NCI-H1417 treated with DMSO at 0.1 percent for 48 hours (cell line): Measurements from ENCODE around the gene ESRRG.
A peak's percentile ranks its signal among the peaks of the same experiment; 100 is the strongest.
"Not testable (repeated sequence)": the region's sequence is repeated elsewhere in the genome, so short reads cannot be mapped to it uniquely, and the experiment has no call there.

Experiments used
- DNase-seq: peaks from one replicate; lab custom pipeline; 2025; lab: John Stamatoyannopoulos, UW

ESRRG gene

GRCh38 chr1:216704065-216704464 lies 19.2 kb downstream of the ESRRG start:
- not testable (repeated sequence) for DNase-seq

- DNase-seq: no peak
Observed at GRCh38 chr1:216702170-216702569, 21.1 kb downstream of the ESRRG start.

- DNase-seq: no peak
Observed at GRCh38 chr1:216700779-216701178, 22.4 kb downstream of the ESRRG start.

- no peak for DNase-seq
Observed at GRCh38 chr1:216691710-216692109, 31.5 kb downstream of the ESRRG start.

DNA sequence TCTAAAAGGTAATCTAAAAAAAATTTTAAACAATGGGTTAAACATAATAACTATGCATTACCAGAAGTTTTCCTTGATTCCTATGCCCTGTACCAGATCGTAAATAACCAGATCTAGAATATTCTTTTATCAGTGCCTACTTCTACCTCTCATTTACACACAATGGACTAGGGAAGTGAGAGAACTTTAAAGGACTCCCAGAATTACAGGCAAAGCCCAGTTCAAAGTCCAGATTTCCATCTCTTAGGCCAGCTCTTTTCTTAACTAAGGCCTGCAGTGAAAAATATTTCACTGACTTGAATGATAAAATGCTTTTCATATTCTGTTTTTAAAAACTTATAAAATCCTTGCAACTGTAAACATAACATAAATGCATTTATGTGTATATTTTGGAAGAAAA lies 32.6 kb downstream of the ESRRG start:
- DNase-seq: no peak

GRCh38 chr1:216688127-216688657 lies 35.0 kb downstream of the ESRRG start:
- no peak for DNase-seq

GRCh38 chr1:216686860-216687766 lies 36.1 kb downstream of the ESRRG start:
- DNase-seq: no peak

- peak; percentile 85 for DNase-seq
Observed at GRCh38 chr1:216682752-216683151, 40.5 kb downstream of the ESRRG start.

DNA sequence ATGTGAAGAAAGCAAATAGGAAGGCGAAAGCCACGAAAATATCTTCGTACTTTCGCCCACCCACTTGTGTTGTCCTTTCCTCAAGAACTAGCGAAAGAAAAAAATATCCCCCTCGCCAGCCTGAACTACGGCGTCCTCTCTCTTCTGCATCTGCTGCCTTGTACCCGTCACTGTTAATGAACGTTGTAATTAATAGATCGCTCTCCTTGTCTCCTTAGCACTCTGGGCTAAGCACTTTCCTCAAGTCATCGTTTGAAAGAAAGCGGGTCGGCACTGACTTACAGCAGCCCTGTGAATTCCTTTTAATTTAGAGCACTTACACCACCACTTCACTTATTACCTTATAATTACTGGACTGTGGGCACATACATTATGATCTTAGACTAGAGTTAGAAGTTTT lies 44.1 kb downstream of the ESRRG start:
- no peak for DNase-seq

DNA sequence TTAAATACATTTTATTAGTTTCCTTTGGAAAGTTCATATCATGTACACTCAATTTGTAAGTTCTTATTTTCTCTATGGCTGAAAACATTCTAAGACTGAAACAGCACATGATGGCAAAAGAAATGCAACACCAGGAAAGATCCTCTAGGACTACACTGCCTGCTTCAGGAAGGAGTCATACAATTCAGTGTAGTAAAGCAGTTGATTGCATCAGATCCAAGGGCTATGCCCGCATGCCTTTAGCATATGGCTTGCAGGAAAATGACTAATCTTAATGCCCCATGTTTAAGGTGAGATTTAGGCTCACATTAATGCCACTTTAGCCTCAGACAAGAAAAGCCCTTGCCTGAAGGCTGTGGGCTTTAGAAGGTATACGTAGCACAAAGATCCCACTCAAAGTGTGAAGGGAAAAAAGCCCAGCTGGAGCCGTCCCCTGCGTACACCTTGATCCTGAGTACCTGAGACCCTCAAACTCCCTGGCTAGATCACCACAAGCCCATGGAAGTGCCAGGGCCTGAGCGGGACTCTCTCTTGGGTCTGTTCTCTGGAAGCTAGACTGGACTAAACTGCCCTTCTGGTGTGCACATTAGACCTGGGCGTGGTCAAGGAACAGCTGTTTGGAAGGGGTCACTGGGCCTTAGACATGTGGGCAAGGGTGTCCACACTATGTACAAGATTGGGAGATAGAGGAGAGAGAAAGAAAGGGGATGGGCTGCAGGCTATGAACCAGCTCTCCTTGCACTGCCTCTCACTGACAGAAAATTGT lies 52.9 kb downstream of the ESRRG start:
- no peak for DNase-seq

DNA sequence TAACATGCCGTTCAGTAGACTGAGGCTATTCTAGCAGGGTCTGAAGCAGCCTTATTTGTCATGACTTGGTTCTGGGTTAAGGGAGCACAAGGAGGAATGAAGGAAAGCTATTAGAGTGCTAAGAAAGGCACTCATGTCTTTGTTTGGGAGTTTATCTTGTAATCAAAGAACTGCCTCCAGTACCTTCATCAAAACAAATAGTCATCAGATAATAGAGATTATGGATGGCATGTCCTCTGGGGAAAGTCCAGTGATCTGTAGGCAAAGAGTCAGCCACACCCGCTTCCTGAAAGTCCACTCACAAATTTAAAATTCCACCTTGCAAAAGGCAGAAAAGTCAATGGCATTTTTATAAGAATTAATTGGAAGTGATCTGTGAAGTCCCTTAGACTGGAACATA lies 56.8 kb downstream of the ESRRG start:
- DNase-seq: no peak

DNA sequence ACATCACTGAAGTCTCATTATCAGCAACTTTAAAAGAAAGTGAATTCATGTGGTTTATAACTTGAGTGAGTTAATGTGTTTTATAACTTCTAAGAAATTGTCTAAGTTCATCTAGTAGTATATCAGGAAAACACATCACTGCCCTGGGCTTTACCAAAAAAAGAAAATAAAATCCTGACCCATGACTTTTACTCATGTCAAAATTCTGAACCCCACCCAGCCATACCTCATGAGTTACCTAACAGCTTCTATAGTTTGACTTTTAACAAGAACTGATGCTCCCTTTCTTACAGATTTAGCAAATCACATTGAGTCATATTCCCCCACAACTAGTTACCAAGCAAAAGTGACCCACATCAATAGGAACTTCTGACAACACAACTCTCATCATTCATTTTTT lies 57.4 kb downstream of the ESRRG start:
- no peak for DNase-seq

- DNase-seq: no peak
Observed at GRCh38 chr1:216665406-216665805, 57.8 kb downstream of the ESRRG start.

DNA sequence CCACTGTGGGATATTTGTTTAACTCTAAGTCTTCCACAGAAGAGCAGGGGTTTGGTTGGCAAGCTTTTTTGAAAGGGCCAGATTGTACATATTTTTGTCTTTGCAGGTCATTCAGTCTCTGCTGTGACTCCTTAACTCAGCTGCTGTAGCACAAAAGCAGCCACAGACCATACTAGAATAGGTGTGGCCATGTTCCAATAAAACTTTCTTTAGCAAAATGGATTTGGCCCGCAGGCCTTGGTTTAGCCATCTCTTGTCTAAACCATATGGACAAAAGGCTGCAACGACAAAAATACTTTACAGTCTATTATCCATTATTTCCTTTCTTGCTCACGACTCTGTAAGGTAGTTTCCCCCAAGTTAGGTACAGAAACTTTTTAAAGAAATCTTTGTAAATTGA lies 60.5 kb downstream of the ESRRG start:
- no peak for DNase-seq

DNA sequence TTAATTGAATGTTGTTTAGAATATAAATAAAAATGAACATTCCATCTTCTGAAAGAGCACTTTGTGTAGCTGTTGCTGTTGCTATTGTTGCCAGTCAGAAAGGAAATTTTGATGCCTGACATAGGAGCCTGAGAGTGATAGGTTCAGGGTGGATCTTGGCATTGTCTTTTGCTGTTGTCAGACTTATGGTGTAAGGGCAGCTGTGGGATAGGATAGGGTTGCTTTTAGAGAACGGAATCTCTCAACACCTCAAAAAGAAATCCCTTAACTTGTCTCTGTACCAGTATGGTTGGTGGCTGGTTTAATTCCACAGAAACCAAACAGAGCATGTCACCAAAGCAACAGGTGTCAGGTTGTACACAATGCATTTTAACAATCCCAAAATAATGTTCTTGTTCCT lies 62.7 kb downstream of the ESRRG start:
- DNase-seq: no peak

DNA sequence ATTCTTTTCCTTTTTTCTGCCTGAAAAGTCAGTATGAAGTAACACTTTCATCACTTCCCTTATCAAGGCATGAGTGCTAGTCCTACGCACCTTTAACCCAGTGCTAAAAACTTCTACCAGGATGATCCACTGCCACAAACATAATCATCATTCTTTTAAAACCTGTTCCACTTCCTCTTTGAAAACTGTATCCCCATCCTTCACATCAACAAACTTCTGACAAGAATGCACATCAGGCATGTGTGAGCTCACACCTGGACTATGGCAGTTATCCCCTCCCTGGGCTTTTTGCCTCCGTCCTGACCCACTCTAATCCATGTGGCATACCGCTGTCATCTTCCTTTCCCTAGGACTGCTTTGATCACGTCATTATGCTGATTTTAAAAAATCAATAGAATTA lies 70.2 kb downstream of the ESRRG start:
- no peak for DNase-seq

DNA sequence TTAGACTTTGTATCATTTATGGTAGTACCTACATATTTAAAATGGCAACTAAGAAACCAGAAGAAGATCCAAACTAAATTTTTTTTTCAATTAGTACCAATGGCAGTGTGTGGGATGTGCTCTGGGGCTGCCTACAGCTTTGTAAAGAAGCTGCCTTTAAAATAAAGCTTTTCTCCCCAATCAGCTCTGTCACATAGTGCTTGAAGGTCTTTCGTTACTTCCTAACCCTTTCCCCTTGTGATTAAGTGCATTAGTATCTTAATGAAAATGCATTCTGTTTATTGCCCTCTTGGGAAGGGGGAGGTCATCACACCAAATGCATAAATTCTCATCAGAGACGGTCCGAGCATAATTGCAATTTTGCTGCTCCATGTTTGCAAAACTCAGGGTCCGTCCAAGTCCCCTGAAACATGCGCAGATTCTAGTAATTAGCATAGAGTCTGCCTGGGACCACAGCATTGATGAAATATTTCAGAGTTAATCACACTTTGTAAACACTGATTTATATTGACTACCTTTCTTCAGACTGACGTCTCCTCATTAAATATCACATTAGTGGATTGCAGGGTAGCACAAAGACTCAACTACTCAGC lies 71.3 kb downstream of the ESRRG start:
- DNase-seq: no peak

DNA sequence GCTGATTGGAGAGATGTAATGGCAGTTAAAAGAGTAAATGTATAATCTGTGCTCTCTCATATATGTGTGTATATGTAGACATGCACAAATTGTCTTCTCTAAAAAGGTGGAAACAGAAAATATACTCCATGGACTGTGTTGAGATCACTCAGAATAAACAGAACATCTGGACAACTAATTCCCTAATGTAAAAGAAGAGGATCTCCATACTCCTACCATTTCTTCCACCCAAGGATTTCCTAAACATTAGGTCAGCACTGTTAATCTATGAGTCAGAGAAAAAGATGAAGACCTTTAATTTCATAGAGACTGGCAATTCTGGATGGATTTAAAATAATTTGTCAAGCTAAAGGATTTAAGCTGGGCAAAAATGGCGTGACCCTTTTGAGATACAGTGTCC lies 80.1 kb downstream of the ESRRG start:
- DNase-seq: no peak

DNA sequence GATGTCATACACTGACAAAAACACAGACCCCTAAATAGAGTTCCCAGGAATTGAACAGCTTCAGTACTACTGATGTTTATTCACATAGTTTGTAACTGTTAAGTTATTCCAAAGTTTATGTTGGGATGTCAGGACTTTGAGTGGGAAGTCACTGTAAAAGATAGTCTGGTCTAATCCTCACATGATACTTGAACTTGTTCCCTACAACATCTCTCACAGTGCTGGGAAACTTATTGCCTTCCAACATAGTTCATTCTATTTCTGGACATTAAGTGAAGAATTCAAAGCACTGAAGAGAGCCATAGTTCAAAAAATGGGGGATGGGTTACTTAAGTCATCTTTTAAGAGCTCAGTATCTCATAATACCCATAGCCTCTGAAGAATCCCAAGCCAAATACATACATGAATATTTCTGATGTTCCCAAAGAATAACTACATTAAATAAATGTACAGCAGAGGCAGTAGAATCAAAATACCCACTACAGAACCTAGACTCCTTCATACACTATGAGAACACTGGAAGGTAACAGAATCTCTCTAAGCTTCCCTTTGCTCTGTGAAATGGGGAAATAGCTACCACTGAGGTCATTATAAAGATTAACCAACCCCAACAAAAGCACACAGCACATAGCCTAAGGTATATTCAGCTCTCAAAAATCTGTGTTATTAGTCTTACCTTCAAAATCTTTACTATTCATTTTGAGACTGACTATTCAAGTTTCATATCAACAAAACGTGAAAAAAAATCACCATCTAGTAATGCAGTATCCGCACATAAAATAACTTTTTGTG lies 81.4 kb downstream of the ESRRG start:
- no peak for DNase-seq

DNA sequence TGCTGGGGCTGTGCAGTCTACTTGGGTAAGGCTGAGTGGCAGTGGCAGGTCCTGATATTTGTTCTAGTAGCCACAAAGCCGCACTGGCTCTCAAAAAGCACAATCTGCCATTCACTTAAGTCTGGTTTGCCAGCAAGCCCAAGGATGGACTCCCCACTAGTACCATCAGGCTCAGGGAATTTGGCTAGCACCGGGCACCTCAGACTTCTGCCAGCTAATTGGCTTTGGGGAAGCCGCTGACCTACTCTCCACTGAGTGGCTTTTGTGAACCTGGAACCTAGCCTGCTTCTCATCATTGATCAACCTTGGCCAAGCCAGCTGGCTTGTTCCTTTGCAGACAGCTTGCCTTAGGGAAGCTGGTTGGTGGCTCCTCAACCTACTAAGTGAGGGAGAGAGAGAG lies 83.1 kb downstream of the ESRRG start:
- DNase-seq: no peak

GRCh38 chr1:216632980-216633379 lies 90.2 kb downstream of the ESRRG start:
- DNase-seq: no peak

- DNase-seq: no peak
Observed at GRCh38 chr1:216630532-216630931, 92.7 kb downstream of the ESRRG start.
